CD4-positive, alpha-beta T cell treated with Interleukin-10 for 1 hour (primary cell): ENCODE measurements around the gene RAI1.
"Not testable (repeated sequence)": the region's sequence is repeated elsewhere in the genome, so short reads cannot be mapped to it uniquely, and the experiment has no call there.

Experiments
- DNase-seq: peaks from one replicate; pipeline ENCODE4 v3.0.0-alpha.2; 2020

Gene RAI1

GRCh38 chr17:17682737-17683680 is 1.8 kb downstream of the RAI1 start:
- DNase-seq, result peak; percentile 70

- no peak for DNase-seq
These were observed 2.6 kb downstream of the RAI1 start for GRCh38 chr17:17683710-17684365.

- no peak for DNase-seq
These were observed 3.9 kb downstream of the RAI1 start for GRCh38 chr17:17684906-17685774.

GRCh38 chr17:17685775-17686291 is 4.6 kb downstream of the RAI1 start:
- DNase-seq, result no peak

GRCh38 chr17:17689312-17689711 is 8.1 kb downstream of the RAI1 start:
- DNase-seq, result no peak

- not testable (repeated sequence) for DNase-seq
These were observed 9.0 kb downstream of the RAI1 start for GRCh38 chr17:17690233-17690632.

- no peak for DNase-seq
These were observed 10.4 kb downstream of the RAI1 start for GRCh38 chr17:17691468-17692263.

GRCh38 chr17:17692353-17693252 is 11.3 kb downstream of the RAI1 start:
- DNase-seq, result no peak

GRCh38 chr17:17693253-17694168 is 12.3 kb downstream of the RAI1 start:
- no peak for DNase-seq

GRCh38 chr17:17694169-17695081 is 13.2 kb downstream of the RAI1 start:
- peak; percentile 78 for DNase-seq

- DNase-seq, result no peak
These were observed 14.8 kb downstream of the RAI1 start for GRCh38 chr17:17696085-17696484.

- DNase-seq, result no peak
These were observed 15.8 kb downstream of the RAI1 start for GRCh38 chr17:17696882-17697633.

GRCh38 chr17:17698371-17698770 is 17.1 kb downstream of the RAI1 start:
- no peak for DNase-seq

GRCh38 chr17:17698869-17699351 is 17.7 kb downstream of the RAI1 start:
- DNase-seq, result no peak

- no peak for DNase-seq
These were observed 18.2 kb downstream of the RAI1 start for GRCh38 chr17:17699491-17699890.

- no peak for DNase-seq
These were observed 19.2 kb downstream of the RAI1 start for GRCh38 chr17:17700251-17700969.

- no peak for DNase-seq
These were observed 19.9 kb downstream of the RAI1 start for GRCh38 chr17:17701112-17701511.
